Hematopoietic multipotent progenitor cell treated with erythropoietin and hydrocortisone succinate and interleukin-3 and kit ligand, for 8 days (in vitro differentiated cells): ENCODE measurements around the gene FSD1.
A peak's percentile ranks its signal among the peaks of the same experiment; 100 is the strongest.
"Not testable (repeated sequence)": the region's sequence is repeated elsewhere in the genome, so short reads cannot be mapped to it uniquely, and the experiment has no call there.

Experiments used
- DNase-seq: peaks from one replicate; pipeline ENCODE4 v3.0.0-alpha.2; 2015

FSD1 gene

GRCh38 chr19:4304538-4305256 is at the start of gene FSD1:
TSS of gene FSD1 (plus strand) at chr19:4304598. CDS start at chr19:4304747, 149 bp downstream.
- DNase-seq = peak; percentile 59

GRCh38 chr19:4256563-4256962 is 47.8 kb upstream of the FSD1 start:
- peak; percentile 9 for DNase-seq

GRCh38 chr19:4257025-4257424 is 47.4 kb upstream of the FSD1 start:
- DNase-seq = no peak

- DNase-seq = no peak
These were observed 46.2 kb upstream of the FSD1 start for GRCh38 chr19:4258181-4258580.

- DNase-seq = no peak
These were observed 43.7 kb upstream of the FSD1 start for GRCh38 chr19:4260613-4261191.

GRCh38 chr19:4264812-4265211 is 39.6 kb upstream of the FSD1 start:
- no peak for DNase-seq

GRCh38 chr19:4266253-4267000 is 38.0 kb upstream of the FSD1 start:
- no peak for DNase-seq

- peak; percentile 84 for DNase-seq
These were observed 37.1 kb upstream of the FSD1 start for GRCh38 chr19:4267101-4267900.

GRCh38 chr19:4267901-4268815 is 36.2 kb upstream of the FSD1 start:
- DNase-seq = no peak

GRCh38 chr19:4268816-4269430 is 35.5 kb upstream of the FSD1 start:
- DNase-seq = no peak

GRCh38 chr19:4272894-4273293 is 31.5 kb upstream of the FSD1 start:
- DNase-seq = no peak

GRCh38 chr19:4274321-4274686 is 30.1 kb upstream of the FSD1 start:
- not testable (repeated sequence) for DNase-seq

- no peak for DNase-seq
These were observed 27.2 kb upstream of the FSD1 start for GRCh38 chr19:4277191-4277696.

- DNase-seq = no peak
These were observed 26.4 kb upstream of the FSD1 start for GRCh38 chr19:4278010-4278409.

GRCh38 chr19:4278419-4279266 is 25.8 kb upstream of the FSD1 start, which contains the start of gene SHD:
TSS of gene SHD (plus strand) at chr19:4279266. CDS start at chr19:4280064, 798 bp downstream.
- no peak for DNase-seq

- DNase-seq = no peak
These were observed 25.2 kb upstream of the FSD1 start for GRCh38 chr19:4279267-4279529.

GRCh38 chr19:4279530-4280422 is 24.6 kb upstream of the FSD1 start:
- DNase-seq = no peak

- peak; percentile 14 for DNase-seq
These were observed 20.0 kb upstream of the FSD1 start for GRCh38 chr19:4284176-4284958.

GRCh38 chr19:4284974-4285373 is 19.4 kb upstream of the FSD1 start:
- DNase-seq = no peak
